ENCODE data around the gene SPEF2. TPM values are rescaled to one million over a fixed set of nuclear protein-coding genes. Genes with fewer than 3 reads are reported as not detected.

The SPEF2 gene
- total and polyA plus RNA-seq, 10 of the 15 experiments (the other 5 are each of a cell fraction or from before 2014, with no cell fraction given), result 0.03 to 2.0 (median 0.07) TPM; not detected in 3

- WGBS (ENCODE audit: insufficient coverage, insufficient replicate concordance, low lambda C conversion rate, missing lambda C conversion rate), result 17% methylated on average over 3 of the region's 3 CpGs
- no peak overlapping the region for H3K4me3 ChIP-seq
- in situ Hi-C loops (cut with MboI) (no loop called here), intact Hi-C loops (cut with micrococcal nuclease; ENCODE audit: unreplicated experiment) (no loop called here)
- no TSS peak for BruUV-seq (replicated peaks)
- ChIA-PET CTCF (no interaction called here), SMC1A (ENCODE audit: uncharacterized antibody, unreplicated experiment) (no interaction called here), RAD21 (ENCODE audit: unreplicated experiment) (no interaction called here), POLR2A (no interaction called here)
- no peaks in the 10 kb centered on the region for H3K4me1 ChIP-seq (ENCODE audit: control insufficient read depth, insufficient read depth, low read length)
- H3K27me3 ChIP-seq (replicated peaks in 1 of 2; ENCODE audit: control insufficient read depth in 2 of 2, insufficient read depth in 2 of 2, low read length in 1 of 2), result no peaks in the 10 kb centered on the region
- ATAC-seq, result peak; percentile 27; the same call in 2 of the 3 replicates
- H4K20me1 ChIP-seq (ENCODE audit: control insufficient read depth, insufficient read depth), result no peaks in the 10 kb centered on the region
- no peak overlapping the region for H2AFZ ChIP-seq (ENCODE audit: control insufficient read depth, low read depth, low read length)
- H3K4me2 ChIP-seq (ENCODE audit: control insufficient read depth, insufficient read depth), result no peak overlapping the region
- H3K36me3 ChIP-seq (ENCODE audit: control insufficient read depth in 2 of 2, insufficient read depth in 2 of 2, low read length in 1 of 2), result no peaks in the 10 kb centered on the region
- DNase-seq (ENCODE audit: low read depth, low spot score), result no peak
- no peaks in the 10 kb centered on the region for H3K79me2 ChIP-seq (ENCODE audit: control insufficient read depth, insufficient read depth, low read length)
- no peaks in the 10 kb centered on the region; the same call in 2 of the 3 replicates for H3K9me3 ChIP-seq (replicated peaks; ENCODE audit: control insufficient read depth, insufficient read depth, low read length)
- TF ChIP-seq MTA2 (IDR thresholded peaks at IDR 0.05; ENCODE audit: low read depth), result no peak
- TF ChIP-seq HDGF (IDR thresholded peaks at IDR 0.05), result no peak
- no peak for TF ChIP-seq SMAD5 (IDR thresholded peaks at IDR 0.05; ENCODE audit: low read depth)
- TF ChIP-seq FOXK2 (IDR thresholded peaks at IDR 0.05), result no peak
- no peak for TF ChIP-seq SREBF2 (IDR thresholded peaks at IDR 0.05; ENCODE audit: low read length)
- TF ChIP-seq, protein P1, sequence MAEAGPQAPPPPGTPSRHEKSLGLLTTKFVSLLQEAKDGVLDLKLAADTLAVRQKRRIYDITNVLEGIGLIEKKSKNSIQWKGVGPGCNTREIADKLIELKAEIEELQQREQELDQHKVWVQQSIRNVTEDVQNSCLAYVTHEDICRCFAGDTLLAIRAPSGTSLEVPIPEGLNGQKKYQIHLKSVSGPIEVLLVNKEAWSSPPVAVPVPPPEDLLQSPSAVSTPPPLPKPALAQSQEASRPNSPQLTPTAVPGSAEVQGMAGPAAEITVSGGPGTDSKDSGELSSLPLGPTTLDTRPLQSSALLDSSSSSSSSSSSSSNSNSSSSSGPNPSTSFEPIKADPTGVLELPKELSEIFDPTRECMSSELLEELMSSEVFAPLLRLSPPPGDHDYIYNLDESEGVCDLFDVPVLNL (IDR thresholded peaks at IDR 0.05; ENCODE audit: low read depth, low read length), result no peak
- TF ChIP-seq SMARCA5 (IDR thresholded peaks at IDR 0.05), result no peak
- no peak for TF ChIP-seq SP1 (IDR thresholded peaks at IDR 0.05; ENCODE audit: low read depth, low read length)
- no peak overlapping the region for H3K27ac ChIP-seq (ENCODE audit: control insufficient read depth, insufficient read depth)
- no peak overlapping the region for H3K9ac ChIP-seq (ENCODE audit: control insufficient read depth, insufficient read depth, low read length)
- no peak for FAIRE-seq
These were observed 5.3 kb downstream of the SPEF2 start for GRCh38 chr5:35622974-35623373.

GRCh38 chr5:35623991-35624390 is 6.3 kb downstream of the SPEF2 start:
- no peak for ATAC-seq
- CTCF ChIA-PET, result no interaction called here
- TF ChIP-seq PAX8 (IDR thresholded peaks at IDR 0.05) (no peak), HDAC6 (IDR thresholded peaks at IDR 0.05; ENCODE audit: unreplicated experiment) (no peak), EGR1 (IDR thresholded peaks at IDR 0.05; ENCODE audit: borderline replicate concordance in 1 of 2, low read depth in 2 of 2, low read length in 2 of 2) (no peak), CHD4 (IDR thresholded peaks at IDR 0.05) (no peak), SMC3 (IDR thresholded peaks at IDR 0.05; ENCODE audit: borderline replicate concordance, low read length) (no peak), PAX5 (IDR thresholded peaks at IDR 0.05; ENCODE audit: borderline replicate concordance, low read depth, low read length) (no peak), BHLHE40 (IDR thresholded peaks at IDR 0.05; ENCODE audit: borderline replicate concordance in 1 of 2, low read depth in 2 of 2, low read length in 1 of 2) (no peak), SREBF2 (IDR thresholded peaks at IDR 0.05; ENCODE audit: low read length) (no peak), FOXK2 (IDR thresholded peaks at IDR 0.05) (no peak), SUPT20H (IDR thresholded peaks at IDR 0.05; ENCODE audit: borderline replicate concordance, control insufficient read depth, low read depth, low read length) (no peak), ZNF384 (IDR thresholded peaks at IDR 0.05; ENCODE audit: borderline replicate concordance, low read depth, low read length) (no peak), MEF2B (IDR thresholded peaks at IDR 0.05; ENCODE audit: partially characterized antibody, poor library complexity, severe bottlenecking) (no peak), SP1 (IDR thresholded peaks at IDR 0.05; ENCODE audit: low read depth, low read length) (no peak)
- TF ChIP-seq, protein P2, sequence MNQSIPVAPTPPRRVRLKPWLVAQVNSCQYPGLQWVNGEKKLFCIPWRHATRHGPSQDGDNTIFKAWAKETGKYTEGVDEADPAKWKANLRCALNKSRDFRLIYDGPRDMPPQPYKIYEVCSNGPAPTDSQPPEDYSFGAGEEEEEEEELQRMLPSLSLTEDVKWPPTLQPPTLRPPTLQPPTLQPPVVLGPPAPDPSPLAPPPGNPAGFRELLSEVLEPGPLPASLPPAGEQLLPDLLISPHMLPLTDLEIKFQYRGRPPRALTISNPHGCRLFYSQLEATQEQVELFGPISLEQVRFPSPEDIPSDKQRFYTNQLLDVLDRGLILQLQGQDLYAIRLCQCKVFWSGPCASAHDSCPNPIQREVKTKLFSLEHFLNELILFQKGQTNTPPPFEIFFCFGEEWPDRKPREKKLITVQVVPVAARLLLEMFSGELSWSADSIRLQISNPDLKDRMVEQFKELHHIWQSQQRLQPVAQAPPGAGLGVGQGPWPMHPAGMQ (IDR thresholded peaks at IDR 0.05; ENCODE audit: borderline replicate concordance), result no peak

More at GRCh38 chr5:35623991-35624390, 6.3 kb downstream of the SPEF2 start:
- no peak for DNase-seq (ENCODE audit: low read depth, low spot score)
- intact Hi-C loops (cut with micrococcal nuclease; ENCODE audit: unreplicated experiment) (no loop called here), in situ Hi-C loops (cut with MboI) (no loop called here)
- ChIA-PET RAD21 (ENCODE audit: unreplicated experiment) (no interaction called here), POLR2A (no interaction called here), SMC1A (ENCODE audit: uncharacterized antibody, unreplicated experiment) (no interaction called here)
- Histone ChIP-seq H3K9me3 (replicated peaks; ENCODE audit: control insufficient read depth, insufficient read depth, low read length) (no peaks in the 10 kb centered on the region), H3K4me2 (ENCODE audit: control insufficient read depth, insufficient read depth) (no peak overlapping the region), H3K27ac (ENCODE audit: control insufficient read depth, insufficient read depth) (no peak overlapping the region), H3K4me3 (no peak overlapping the region), H3K79me2 (ENCODE audit: control insufficient read depth, insufficient read depth, low read length) (no peaks in the 10 kb centered on the region), H2AFZ (ENCODE audit: control insufficient read depth, low read depth, low read length) (no peak overlapping the region), H3K4me1 (ENCODE audit: control insufficient read depth, insufficient read depth, low read length) (no peaks in the 10 kb centered on the region), H4K20me1 (ENCODE audit: control insufficient read depth, insufficient read depth) (no peaks in the 10 kb centered on the region), H3K27me3 (replicated peaks in 1 of 2; ENCODE audit: control insufficient read depth in 2 of 2, insufficient read depth in 2 of 2, low read length in 1 of 2) (no peaks in the 10 kb centered on the region), H3K9ac (ENCODE audit: control insufficient read depth, insufficient read depth, low read length) (no peak overlapping the region), H3K36me3 (ENCODE audit: control insufficient read depth in 2 of 2, insufficient read depth in 2 of 2, low read length in 1 of 2) (no peaks in the 10 kb centered on the region)
- FAIRE-seq, result no peak
- no TSS peak for BruUV-seq (replicated peaks)
